WERI-Rb-1 (cell line): ENCODE measurements around the gene CEP192.

Source experiments
- DNase-seq: peaks from one replicate; pipeline ENCODE4 v3.0.0-alpha.2; 2020
- H3K27ac ChIP-seq: fragments of 250-450 bp; sonication (Bioruptor Pico); 2 replicates; pipeline ENCODE4 v1.5.1; 2020; ENCODE audit warnings: mild to moderate bottlenecking, moderate library complexity
- H3K27me3 ChIP-seq: fragments of 250-450 bp; sonication (Bioruptor Pico); 2 replicates; pipeline ENCODE4 v1.5.1; 2021; ENCODE audit warnings: mild to moderate bottlenecking, low read depth, moderate library complexity; ENCODE audit not compliant: insufficient read depth, severe bottlenecking
- H3K36me3 ChIP-seq: fragments of 250-450 bp; sonication (Bioruptor Pico); 2 replicates; pipeline ENCODE4 v1.5.1; 2020; ENCODE audit warnings: mild to moderate bottlenecking, moderate library complexity
- H3K4me3 ChIP-seq: 2 replicates; pipeline ENCODE4 v1.5.1; 2011; ENCODE audit warnings: low read depth, mild to moderate bottlenecking, control low read depth, low read length
- H3K9me3 ChIP-seq: fragments of 250-450 bp; sonication (Bioruptor Pico); 2 replicates; pipeline ENCODE4 v1.5.1; 2021; ENCODE audit warnings: mild to moderate bottlenecking, moderate library complexity; ENCODE audit not compliant: severe bottlenecking
- TF ChIP-seq, protein P1 (sequence below): IDR thresholded peaks from 2 replicates; pipeline ENCODE4 v1.5.1; 2011; ENCODE audit warnings: low read depth, mild to moderate bottlenecking, control low read depth, inconsistent platforms, low read length

CEP192 gene

DNA sequence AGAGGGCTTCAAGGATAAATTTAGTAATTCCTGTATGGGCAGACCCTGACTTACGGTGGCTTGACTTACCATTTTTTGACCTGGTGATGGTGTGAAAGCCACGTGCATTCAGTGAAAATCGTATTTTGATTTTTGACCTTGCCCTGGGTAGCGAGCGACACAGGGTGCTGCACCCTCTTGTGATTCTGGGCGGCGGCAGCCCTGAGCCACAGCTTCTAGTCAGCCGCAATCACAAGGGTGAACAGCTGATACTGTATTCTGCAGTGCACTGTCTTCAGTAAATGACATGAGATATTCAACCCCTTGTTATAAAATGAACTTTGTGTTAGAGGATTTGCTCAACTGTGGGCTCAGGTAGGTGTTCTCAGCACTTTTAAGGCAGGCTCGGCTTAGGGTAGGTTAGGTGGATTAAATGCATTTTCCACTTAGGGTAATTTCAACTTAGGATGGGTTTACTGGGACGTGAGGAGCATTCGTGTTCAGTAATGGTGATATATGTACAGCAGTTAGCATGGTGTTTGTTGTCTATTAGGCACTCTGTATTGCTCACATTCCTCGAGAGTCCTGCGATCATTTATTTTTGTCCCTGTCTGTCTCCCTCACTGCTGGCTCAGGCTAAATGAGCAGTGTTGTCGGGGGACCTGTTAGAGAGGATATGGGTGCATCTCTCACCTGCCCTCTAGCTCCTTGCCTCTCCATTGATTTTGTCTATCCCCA, 109.9 kb downstream of the CEP192 start:
- TF ChIP-seq, protein P1, sequence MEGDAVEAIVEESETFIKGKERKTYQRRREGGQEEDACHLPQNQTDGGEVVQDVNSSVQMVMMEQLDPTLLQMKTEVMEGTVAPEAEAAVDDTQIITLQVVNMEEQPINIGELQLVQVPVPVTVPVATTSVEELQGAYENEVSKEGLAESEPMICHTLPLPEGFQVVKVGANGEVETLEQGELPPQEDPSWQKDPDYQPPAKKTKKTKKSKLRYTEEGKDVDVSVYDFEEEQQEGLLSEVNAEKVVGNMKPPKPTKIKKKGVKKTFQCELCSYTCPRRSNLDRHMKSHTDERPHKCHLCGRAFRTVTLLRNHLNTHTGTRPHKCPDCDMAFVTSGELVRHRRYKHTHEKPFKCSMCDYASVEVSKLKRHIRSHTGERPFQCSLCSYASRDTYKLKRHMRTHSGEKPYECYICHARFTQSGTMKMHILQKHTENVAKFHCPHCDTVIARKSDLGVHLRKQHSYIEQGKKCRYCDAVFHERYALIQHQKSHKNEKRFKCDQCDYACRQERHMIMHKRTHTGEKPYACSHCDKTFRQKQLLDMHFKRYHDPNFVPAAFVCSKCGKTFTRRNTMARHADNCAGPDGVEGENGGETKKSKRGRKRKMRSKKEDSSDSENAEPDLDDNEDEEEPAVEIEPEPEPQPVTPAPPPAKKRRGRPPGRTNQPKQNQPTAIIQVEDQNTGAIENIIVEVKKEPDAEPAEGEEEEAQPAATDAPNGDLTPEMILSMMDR: no peak
- H3K9me3 ChIP-seq: no peaks in the 10 kb centered on the region
- H3K4me3 ChIP-seq: no peak overlapping the region
- no peak for DNase-seq
- H3K36me3 ChIP-seq: peaks cover 75% of the 10 kb centered on the region
- H3K27me3 ChIP-seq: no peaks in the 10 kb centered on the region
- H3K27ac ChIP-seq: no peak overlapping the region

DNA sequence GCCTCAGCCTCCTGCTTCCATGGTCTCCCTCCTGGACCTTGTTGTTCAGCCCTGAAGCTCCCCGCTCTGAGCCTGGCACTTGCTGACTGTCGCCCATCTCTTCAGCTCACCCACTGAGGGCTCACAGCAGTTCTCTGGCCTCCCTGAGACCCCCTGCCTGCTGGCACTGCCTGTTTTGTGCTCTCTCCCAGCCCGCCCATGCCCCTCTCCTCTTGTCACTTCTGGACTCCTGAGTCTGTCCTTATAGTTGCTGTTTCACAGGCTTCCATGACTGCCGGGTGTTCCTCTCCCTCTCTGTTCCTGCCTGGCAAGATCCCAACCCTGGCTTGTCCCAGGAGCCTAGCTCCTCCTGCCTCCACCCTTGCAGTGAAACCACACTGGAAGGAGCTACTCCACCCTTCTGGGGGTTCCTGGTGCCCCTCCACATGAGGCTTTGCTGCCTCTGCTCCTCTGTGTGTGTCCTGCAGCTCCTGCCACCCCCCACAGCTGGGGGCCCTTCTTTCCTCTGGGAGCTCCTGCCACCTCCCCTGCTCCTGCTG, 110.6 kb downstream of the CEP192 start:
- DNase-seq: no peak
- TF ChIP-seq, protein P1: no peak

DNA sequence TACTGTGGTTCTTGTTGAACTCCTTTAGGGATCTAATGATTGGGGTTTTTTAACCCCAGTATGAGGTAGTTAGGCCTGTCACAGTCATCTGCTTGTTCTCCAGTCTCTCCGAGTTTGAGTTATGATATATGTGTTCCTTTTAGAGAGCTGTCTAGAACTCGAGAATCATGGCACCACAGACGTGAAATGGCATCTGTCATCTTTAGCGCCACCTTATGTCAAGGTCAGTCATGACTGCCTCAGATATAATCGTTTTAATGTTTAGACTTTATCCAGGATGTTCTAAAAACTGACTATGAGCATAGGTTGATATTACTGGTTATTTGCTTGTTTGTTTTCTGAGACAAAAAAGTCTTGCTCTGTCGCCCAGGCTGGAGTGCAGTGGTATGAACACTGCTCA, 112.2 kb downstream of the CEP192 start:
- no peak for DNase-seq
- TF ChIP-seq, protein P1: peak; percentile 32; the same call in 1 of the 2 replicates
- H3K36me3 ChIP-seq: peaks cover 79% of the 10 kb centered on the region

More for the DNA sequence above, 110.6 kb downstream of the CEP192 start:
- H3K4me3 ChIP-seq: no peak overlapping the region
- no peaks in the 10 kb centered on the region for H3K27me3 ChIP-seq
- H3K9me3 ChIP-seq: no peaks in the 10 kb centered on the region
- no peak overlapping the region for H3K27ac ChIP-seq
- H3K36me3 ChIP-seq: peaks cover 72% of the 10 kb centered on the region

DNA sequence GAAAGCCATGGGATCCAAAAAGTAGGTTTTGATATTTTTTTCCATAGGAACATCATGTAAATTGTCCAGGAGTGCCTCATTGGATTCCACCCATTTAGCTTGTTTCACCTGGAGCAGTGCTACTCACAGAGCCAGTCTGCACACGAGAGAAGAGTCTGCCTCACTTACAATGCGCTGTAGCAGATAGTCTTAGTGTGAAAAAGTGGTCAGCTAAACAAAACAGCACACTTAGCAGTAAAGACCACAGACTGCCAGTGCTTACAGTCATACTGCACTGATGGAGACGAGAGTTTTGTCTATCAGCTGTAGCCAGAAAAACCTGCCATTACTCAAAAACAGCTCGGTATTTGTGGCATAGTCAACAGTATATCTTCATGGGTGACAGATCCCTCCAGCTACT, 113.9 kb downstream of the CEP192 start:
- Histone ChIP-seq H3K9me3 (no peaks in the 10 kb centered on the region), H3K27ac (no peak overlapping the region), H3K4me3 (no peak overlapping the region), H3K36me3 (peaks cover 87% of the 10 kb centered on the region), H3K27me3 (no peaks in the 10 kb centered on the region)
- TF ChIP-seq, protein P1: no peak
- no peak for DNase-seq

More for the DNA sequence above, 112.2 kb downstream of the CEP192 start:
- Histone ChIP-seq H3K4me3 (no peak overlapping the region), H3K9me3 (no peaks in the 10 kb centered on the region), H3K27ac (no peak overlapping the region), H3K27me3 (no peaks in the 10 kb centered on the region)

DNA sequence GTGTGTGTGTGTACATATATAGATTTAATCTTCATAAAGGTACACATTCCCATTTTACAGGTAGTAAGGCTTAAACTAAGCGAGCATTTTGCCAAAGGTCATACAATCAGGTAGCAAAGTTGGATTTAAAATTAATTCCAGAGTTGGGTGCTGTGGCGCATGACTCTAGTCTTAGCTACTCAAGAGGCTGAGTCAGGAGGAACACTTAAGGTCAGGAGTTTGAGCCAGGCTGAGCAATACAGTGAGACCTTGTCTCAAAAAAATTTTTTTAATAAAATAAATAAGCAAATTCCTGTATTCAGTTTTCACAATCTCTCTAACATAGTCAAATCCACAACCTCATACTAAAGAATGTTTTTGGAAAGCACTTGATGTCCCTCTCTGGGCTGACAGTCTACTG, 115.9 kb downstream of the CEP192 start:
- Histone ChIP-seq H3K9me3 (no peaks in the 10 kb centered on the region), H3K36me3 (peaks cover 74% of the 10 kb centered on the region), H3K27ac (no peak overlapping the region), H3K27me3 (no peaks in the 10 kb centered on the region), H3K4me3 (no peak overlapping the region)
- no peak for DNase-seq
- TF ChIP-seq, protein P1: no peak
